CD4-positive, alpha-beta T cell treated with Interleukin-17A for 4 hours (primary cell): ENCODE results near the gene C4orf54.

Source experiments
- DNase-seq: peaks from one replicate; pipeline ENCODE4 v3.0.0-alpha.2; 2020; ENCODE audit warnings: mixed read lengths

The C4orf54 gene

DNA sequence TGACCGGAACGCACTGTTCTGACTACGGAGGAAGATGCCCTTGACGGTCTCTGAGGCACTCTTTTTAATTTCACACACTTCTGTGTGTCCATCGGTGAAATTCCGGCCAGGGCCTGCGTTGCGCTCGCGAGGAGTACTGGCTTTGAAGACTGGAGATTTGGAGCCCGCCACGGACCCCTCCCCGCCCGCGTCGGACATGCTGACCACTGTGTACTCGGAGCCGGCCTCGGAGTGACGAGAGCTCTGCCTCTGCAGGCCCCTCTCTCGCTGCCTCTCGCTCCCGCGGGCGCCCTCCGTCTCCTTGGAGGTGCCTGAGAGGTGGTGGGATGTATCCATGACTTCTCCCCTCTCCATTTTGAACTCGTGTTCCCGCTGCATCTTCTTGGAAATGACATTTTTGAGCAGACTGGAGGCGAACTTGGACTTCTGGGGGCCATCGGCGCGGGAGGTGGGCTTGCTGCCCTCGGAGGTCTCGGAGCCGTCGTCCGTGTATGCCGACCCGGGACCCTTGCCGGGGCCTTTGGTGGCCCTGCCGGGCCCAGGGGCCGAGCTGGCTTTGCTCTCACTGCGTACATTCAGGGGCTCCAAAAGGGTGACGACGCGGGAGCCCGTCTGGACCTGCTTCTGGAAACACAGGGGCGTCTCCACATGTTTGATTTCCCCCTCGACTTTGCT is 5.7 kb downstream of the C4orf54 start:
- DNase-seq, result no peak

DNA sequence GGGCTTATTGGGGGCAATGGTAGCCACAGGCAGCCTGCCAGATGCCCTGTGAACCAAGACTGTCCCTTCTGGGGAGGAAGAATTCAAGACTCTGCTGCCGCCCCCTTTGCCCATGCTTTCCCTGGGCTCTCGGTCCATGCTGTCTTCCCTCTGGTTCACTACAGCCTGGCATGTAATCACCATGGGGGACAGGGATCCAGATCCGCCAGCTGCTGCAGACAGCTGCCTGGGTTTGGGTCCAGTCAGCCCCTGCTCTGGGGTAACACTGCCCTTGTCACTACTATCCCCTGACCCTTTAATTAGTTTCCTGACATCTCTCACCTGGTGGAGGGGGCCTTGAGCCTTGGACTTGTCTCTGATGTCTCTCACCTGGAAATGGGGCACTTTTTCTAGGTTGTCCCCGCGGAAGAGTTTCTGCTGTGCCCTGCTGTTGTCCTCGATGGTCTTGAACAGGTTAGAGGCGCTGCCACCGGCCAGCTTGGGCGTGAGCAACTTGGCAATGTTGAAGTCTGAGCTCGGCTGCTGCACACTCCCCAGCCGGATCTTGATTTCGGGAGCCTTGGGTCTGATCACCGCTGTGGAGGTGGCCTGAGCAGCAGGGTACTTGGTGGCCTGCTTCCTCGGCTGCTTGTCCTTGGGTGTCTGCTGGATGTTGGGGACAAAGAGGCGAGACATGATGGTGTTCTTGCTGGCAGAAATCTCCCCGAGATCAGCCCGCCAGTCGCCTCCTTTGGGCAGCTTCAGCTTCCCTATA is 6.4 kb downstream of the C4orf54 start:
- DNase-seq, result no peak

DNA sequence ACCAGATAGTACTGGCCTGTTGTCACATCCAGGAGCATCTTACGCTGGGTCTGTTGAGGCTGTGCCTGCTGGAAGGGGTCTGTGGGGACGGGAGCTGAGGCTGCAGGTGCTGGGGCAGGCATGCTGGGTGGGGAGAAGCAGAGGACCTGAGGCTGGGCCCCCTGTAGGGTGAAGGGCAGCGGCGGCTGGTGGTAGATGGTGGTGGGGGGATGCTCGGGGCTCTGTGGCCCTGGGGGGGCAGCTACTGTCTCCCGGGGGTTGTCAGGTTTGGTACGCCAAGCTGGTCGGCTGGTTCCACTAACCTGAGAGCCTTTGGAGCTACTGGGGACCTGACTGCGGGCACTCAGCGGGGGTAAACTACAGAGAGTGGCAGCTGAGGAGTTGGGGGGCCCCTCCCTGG is 7.8 kb downstream of the C4orf54 start:
- DNase-seq, result no peak

DNA sequence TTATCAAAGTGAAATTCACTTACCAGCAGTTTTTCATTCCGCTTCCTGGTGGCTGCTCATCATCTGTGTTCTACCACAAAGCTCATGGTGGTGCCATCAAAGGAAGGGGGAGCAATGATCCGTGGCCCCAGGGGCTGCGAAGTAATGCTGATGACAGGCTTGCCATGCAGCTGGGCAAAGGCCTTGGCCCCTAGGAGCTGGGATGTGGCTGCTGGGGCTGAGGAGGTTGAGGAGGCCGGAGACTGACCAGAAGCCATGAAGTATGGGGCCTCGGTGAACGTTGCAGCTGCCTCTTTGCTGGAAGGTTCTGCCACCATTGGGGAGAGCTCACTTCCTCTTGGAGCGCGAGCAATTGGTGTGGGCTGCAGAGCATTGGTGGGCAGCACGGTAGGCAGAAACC is 8.4 kb downstream of the C4orf54 start:
- no peak for DNase-seq

DNA sequence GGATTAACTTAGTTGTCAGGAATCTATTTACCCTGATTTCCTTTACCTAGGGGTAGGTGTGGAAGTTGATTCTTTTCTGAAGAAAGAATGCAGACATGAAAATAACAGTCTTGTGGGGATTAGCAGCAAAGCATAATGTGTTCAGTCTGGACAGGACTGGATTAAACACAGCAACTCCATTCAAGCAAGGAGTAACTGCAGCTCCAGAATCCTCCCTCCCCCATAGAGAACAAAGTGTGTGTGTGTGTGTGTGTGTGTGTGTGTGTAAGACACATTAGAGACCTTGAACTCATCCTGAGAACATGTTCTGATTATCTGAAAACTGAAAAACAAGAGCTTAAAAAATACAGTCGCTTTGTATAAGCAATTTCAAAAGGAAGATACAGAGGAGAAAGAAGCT is 9.3 kb downstream of the C4orf54 start:
- no peak for DNase-seq

DNA sequence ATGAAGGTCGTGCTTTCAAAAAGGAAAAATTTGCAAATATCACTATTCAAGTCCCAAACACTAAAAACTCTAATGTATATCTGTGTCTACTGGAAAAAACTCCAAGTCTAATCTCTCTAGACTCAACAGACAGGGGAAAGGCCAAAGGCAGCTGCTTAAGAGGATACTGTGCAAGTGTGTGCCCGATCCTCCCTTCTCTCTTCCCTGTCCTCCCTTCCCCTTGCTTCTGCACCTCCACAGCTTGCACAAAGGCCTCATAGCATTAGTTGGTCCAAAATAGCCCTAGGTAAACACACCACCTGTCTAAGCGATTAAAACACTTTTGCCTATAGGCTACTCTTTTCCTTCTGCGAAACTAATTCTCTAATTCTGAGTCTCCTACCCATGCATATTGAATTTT is 10.6 kb downstream of the C4orf54 start:
- no peak for DNase-seq

DNA sequence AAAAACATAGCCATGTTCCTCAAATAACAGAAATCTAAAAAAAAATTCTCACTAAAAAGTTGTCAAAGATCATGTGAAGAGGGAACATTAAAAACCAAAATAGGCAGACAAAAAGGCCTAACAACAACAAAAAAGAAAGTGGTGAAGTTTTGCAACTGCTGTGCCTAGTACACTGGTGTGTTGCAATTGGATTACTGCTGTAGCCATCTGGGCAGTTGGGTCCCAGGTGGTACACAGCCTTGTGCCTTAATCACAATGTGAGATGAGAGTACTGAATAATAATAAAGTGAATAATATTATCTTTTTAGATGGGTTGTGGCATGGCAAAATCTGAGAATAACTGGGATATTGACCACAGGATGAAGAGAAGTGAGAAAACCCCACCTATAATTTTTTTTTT is 12.0 kb downstream of the C4orf54 start:
- no peak for DNase-seq

DNA sequence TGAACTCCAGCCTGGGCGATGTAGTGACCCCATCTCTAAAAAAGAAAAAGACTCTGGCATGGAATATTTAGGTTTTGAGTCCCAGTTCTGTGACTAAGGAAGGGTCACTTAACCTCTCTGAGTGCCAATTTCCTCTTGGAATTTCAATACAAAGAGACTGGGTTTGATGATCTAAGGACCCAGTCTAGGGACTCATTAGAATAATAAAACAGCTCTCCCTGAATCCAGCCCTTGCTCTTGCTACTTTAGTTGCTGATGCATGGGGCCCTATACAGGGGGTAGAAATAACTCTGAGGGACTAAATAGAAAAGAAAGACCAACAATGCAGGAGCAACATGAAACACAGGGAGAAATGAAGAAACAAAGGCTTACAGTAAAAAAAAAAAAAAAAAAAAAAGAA is 12.6 kb downstream of the C4orf54 start:
- DNase-seq, result no peak

DNA sequence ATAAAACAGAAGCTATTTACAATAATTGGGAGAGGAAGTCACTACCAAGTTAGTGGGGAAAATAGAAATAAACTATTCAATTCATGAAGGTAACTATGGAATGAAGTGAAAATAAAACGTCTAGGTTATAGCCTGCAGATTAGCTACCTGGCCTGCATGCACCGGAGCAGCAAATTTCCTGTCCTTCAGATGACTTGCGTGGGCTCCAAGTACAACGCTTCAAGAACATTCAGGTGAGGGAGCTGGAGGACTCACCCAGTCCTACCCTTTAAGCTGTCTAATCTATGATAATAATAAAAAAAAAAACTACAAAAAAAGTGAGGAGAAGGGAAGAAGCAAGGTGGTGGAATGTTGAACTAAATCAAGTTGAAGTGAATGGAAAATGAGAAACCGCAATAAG is 13.2 kb downstream of the C4orf54 start:
- no peak for DNase-seq

DNA sequence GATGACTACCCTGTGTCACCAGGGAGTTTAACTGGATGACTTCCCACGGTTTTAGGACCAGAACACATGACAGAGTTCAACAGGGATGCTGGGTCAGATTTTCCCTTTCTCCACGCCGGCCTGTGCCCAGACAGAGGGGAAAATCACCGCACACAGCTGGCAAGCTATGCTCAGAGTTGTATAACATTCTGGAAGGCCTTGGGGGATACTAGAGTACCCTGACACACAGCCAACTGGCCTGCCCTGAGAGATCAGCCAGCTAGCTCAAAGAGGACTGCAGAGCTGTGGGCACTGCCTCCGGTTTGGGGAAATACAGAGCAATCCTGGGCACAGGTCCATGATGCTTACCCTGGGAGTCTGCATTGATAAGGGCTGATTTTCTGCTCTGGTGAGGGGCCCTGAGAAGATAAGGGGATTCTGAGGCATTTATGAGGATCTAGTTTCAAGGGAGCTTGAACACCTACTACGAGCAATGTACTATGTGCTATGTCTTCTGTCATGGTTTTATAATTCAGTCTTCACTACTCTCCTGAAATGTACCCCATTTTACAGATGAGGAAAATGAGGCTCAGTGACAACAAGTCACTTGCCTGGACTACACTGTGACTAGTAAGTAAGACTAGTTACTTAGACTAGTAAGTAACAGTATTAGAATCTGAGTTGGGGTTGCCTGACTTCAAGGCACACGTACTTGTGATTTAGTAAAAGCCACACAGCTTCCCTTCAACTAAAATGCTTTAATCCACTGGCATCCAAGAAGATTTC is 14.7 kb downstream of the C4orf54 start:
- DNase-seq, result no peak

DNA sequence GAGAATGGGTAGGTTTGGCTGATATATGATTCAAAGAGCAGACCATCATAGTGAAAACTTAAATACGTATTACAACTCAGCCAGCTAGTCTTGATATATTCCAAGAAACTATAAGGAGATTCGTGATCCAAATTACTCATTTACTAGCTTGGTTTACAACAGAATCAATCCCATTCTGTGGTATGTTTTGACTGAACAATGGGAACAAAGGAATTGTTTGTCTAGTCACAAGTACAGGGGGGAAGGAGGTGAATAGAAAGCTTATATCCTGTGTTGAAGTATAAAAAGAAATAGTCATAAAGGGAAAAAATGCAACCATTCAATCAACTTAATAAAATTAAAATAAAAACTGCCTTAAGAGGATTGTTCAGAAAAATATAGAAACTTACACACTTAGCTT is 17.0 kb downstream of the C4orf54 start:
- DNase-seq, result no peak

DNA sequence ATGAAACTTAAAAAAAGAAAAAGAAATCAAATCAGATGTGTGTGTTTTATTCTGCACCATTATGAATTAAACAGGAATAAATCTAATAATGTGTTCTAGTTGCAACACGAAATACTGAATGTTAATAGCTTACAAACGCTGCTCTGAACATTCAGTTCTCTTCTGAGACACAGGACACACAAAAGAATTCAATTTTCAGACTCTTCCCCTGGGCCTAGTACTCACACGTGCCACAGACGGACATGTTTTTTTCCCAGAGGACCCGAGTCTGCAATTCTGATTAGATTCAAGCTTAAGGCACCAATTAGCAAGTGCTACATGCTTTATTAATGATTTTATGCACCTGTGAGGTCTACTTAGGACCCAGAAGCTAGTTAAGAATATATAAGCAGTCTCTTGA is 20.5 kb downstream of the C4orf54 start:
- no peak for DNase-seq

DNA sequence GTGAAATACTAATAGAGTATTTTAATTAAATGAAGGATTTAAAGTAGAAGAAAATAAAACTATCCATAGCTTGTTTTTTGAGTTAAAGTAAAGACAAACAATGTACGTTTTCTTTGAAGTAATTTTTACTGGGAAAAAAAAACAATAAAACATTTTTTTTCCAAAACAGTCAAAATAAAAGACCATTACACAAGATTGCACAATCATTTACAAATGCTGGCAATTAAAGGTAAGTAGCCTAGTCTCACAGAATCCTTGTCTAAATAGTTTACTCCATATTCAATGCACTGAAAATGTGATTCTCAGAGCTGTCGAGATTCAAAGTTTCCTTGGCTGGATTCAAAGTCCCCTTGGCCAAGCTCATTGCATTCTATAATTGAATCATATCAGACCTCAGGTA is 21.2 kb downstream of the C4orf54 start:
- DNase-seq, result no peak

DNA sequence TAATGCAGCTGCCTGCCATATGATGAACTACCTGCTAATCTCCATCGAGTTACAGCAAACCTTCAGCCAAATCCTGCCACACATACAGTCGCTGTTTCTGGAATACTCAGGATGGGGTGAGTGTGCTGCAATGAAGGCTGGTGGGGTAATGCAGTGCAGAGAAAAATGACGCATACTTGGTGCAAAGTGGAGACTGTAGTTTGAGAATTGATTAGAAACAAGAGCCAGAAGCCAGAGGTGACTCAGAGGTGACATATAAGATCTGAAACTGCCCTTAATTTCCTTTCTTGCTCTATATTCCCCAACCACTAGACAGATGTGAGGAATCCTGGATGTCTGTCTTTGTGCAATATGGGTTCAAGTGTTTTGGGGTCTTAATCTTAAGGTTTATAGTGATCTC is 22.0 kb downstream of the C4orf54 start:
- DNase-seq, result no peak

DNA sequence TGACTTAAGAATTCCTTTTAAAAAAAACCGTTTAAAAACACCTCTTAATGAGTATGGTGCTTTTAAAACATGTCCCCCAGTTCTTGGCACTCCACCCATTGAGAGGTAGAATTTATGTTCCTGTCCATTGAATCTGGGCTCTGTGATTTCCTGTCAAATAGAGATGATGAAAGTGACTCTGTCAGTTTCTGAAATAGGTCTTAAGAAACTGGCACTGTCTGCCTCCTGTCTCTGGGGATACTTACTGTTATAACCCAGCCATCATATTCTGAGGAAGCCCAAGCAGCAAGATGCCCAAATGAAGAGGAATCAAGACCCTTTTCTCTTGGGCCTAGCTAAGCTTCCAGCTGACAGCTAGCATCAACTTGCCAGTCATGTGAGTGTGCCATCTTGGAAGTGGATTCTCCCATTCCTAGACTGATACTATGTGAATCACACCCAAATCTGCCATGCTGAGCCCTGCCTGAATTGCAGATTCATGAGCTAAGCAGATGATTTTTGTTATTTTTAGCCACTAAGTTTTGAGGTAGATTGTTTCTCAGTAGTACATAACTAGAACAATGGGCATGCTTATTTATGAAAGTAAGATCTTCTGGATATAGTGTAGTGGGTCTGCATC is 22.8 kb downstream of the C4orf54 start:
- DNase-seq, result no peak

DNA sequence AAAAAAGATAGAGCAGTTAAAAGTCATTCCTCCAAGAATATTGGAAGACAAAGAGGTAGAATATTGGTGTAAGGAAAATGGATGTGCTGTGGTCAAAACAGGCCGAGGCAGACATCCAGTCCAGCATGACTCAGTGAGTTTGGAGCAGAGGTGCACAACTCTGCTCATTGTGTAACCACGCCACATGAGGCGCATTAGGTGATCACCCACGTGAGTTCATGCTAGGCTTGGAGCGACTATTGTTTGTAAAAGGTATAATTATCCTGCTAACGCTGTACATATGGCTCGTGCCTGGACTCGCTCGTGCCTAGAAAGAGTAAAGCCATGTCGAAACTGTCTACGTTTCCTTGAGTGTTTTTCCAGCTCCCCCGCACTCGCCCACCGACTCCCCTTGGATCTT is 23.9 kb downstream of the C4orf54 start:
- DNase-seq, result no peak

DNA sequence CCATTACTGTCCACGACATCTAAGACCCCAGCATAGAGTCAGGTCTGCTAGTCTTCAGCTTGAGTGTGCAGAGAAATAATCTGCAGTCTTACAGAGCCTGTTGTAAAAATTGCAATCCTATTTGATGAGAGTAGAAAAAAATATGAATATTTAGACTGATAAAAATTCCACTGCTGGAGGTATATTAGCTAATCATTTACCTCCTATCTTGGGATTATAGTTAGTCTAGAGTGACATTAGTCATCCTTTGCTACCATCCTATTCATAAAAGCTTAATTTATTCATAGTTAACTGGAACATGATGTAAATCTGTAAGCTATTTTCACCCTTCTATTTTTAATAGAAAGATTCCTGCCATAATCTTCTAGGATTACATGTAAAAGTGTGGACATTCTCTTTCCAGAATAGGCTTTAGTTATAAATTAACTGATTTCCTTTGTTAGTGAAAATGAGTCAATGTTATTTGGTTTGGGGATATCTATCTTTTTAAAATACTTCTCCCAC is 26.7 kb downstream of the C4orf54 start:
- DNase-seq, result no peak

DNA sequence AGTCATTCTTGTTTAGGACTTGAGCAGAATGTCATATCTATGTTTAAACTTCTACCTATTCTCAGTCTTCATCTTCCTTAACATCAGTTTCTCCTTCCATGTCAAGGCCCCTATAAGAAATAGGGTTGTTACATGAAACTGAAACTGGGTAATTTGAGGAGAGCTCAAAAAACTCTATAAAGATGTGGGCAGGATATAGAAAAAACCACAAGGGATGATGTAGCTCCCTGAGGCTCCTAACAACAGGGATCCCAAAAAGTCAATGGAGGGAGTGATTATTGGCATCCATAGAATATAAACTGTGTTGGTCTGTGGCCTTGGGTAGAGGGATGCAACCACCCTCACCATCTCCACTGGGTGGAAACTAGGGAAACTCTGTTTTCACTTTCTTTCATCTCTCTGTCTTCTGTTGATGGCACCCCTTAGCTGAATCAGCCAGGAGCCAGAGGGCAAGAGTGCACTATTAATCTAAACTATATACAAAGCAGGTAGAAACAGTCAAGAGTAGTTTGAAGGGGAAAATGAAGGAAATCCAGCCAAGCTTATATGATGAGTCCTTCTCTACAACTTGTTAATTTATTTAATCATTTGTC is 27.6 kb downstream of the C4orf54 start:
- DNase-seq, result no peak

DNA sequence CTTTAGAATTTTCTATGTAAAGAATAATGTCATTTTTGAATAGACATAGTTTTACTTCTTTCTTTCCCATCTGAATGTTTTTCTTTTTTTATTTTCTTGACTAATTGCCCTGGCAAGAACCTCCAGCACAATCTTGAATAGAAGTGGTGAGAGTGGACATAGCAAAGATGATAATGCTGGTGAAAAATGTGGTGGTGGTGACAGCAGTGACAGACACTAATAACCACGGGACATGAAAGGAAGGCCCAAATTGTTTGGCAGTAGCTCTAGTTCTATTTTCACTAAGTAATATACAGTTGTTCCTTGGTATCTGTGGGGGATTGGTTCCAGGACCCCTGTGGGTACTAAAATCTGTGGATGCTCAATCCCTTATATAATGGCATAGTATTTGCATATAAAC is 29.6 kb downstream of the C4orf54 start:
- no peak for DNase-seq

DNA sequence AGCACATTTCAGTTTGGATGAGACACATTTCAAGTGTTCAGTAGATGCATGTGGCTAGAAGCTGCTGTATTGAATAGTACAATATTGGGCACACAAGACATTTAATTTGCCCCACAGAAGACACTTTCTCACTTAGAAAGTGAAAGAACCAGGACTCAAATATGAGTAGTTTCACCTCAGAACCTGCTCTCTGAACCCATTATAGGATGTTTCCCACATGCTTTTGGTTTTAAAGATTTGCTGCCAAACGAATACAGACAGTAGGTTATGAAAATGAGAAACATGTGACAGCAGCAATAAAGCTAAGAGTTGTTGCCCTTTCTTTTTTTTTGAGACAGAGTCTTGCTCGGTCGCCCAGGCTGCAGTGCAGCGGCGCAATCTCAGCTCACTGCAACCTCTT is 32.3 kb downstream of the C4orf54 start:
- no peak for DNase-seq

DNA sequence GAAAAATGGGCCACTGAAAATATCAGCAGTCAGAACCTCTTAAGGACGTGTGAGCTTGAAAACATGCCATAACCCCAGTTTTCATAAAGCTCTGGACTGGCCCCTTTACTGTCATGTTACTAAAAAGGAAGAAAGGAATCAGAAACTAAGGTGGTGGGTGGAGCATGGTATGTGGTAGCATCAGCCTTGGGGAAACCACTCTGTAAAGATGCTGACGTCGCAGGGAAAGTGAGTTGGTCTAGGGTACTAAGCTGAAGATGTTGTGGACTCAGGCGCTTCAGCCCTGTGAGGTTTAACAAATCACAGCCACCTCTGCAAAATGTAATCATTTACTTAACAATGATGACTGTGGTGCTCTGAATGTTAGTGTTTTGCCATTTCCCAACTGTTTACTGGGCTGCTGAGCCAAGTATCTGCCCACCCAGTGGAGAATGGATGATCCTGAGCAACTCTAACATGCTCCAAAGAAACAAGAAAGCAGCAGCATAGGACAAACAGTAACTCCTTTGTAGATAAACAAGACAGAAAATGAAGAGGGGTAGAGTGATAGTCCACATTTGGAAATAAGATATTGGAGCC is 33.4 kb downstream of the C4orf54 start:
- DNase-seq, result no peak

DNA sequence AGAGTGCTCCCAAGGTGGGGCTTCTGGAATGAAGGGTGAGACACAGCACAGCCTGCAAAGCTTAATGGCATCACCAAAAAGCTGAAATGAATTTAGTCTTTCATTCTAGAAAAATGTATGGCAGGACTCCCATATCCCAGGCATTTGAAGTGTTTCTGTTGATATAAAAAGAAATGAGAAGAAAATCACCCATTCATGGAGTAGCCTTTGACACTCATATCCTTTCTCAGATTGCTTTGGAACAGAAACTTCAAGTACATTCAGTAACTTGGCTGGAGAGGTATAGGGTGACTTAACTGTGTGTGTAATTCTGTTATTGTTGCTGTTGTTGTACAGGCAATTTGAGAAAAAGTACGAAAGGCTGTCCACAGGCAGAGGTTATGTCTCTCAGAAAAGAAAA is 35.3 kb downstream of the C4orf54 start:
- DNase-seq, result no peak

DNA sequence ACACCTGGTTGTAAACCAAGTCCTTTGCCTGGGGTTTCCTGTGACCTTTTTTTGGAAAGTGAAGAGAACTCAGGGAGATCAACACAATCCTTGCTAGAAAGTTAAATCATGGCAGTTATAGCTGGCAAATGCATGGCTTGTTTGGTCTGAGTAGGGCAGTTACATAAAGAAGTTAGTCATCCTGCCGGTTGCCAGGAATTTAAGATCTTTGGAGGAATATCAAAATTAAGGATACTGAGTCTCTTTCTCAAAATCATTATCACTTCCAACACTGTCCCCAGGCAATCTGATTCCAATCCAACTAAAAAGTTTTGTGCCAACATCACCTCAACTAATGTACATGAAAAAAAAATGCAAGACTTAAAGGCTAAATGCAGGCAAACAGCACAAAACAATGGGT is 40.3 kb downstream of the C4orf54 start:
- DNase-seq, result no peak
